GM21529 (cell line): ENCODE measurements around the gene KIDINS220.
"Not testable (repeated sequence)": the region's sequence is repeated elsewhere in the genome, so short reads cannot be mapped to it uniquely, and the experiment has no call there.

Source experiments
- ATAC-seq: cut with Tn5 transposase; IDR thresholded peaks from one replicate; pipeline ENCODE4 v1.9.1; 2021; ENCODE audit not compliant: unreplicated experiment

The KIDINS220 gene

DNA sequence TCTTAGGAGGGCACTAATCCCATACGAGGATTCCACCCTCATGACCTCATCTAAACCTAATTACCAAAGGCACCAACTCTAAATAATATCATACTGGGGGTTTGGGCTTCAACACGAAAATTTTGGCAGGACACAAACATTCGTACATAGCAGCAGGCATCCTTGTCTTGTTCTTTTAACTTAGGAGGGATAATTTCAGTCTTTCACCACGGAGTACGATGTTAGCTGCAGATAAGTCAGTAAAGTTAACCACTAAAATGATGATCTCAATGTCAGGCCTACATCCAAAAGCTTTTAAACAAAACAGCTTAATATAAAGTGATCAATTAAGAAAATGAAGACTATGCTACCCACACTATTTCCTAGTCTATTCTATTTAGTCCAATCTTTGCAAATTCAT, 80.7 kb downstream of the KIDINS220 start:
- ATAC-seq: no peak

DNA sequence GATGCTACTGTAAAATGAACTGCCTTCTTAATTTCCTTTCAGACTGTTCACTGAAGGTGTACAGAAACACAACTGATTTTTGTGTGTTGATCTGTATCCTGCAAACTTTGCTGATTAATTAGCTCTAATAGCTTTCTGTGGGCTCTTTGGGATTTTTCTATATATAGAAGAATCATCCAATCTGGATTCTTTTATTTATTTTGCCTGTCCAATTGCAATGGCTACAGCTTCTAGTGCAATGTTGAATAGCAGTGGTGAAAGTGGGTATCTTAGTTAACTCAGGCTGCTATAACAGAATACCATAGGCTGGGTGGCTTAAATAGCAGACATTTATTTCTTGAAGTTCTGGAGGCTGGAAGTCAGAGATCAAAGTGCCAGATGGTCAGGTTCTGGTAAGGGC, 81.2 kb downstream of the KIDINS220 start:
- ATAC-seq: no peak

DNA sequence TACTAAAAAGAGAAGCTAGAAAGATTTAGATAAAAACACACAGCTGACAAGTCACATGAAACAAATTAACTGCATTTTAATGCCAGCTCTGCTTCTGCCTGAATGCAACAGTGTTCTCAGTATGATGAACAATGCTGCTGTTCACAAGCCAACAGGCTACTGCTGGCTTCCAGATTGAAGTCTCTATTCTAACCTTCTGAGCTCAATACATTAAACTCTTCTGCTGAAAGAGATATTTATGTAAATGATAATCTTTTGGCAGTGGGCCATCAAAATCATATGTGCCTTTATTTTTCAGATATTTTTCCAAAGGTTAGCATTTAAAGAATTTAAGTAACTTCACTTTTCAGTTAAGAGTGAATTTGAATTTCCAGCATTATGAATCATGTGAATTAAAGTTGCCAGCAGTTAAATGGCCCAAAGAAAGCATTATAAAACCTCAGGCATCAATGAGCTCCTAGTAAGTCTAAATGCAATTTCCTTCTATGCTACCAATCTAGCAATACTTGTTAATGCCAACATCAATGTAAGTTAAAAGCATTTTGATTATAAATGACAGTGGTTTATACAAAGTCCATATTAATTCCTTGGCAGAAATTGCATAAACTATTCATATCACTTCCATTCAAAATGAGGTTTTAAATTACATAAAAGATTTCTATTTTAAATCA, 83.2 kb downstream of the KIDINS220 start:
- ATAC-seq: no peak

DNA sequence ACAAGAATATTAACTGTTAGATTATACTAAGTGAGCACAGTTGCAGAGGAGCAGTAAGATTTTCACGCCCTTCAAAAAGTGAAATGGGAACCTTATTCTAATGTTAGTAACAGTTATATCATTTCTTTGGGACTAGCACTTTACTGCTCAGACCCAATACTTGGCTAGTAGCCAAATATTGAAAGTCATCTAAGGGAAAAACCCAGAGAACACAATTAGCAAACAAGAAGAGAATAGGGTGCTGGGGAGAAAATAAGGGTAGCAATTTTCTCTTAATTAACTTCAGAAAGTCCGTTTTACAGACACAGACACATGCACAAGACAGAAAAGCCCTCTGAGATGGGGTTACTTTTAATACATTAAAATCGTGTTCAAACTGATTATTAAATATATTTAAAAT, 83.8 kb downstream of the KIDINS220 start:
- no peak for ATAC-seq

DNA sequence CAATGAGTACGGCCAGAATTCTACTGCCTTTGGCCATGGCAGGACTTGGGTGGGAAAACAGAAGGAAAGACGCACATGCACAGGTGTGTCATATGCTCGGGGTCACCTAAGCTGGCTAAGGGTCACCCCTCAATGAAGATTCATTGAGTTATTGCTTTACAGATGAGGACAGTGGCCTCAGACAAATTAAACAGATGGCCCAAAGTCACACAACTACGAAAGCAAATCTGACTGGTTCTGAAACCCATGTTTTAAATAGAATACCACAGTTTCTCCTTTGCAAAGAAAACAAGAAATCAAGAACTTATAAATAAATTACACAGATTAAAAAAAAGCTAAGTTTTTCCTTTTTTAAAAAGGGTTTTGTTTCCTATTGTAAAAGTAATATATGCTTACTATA, 85.0 kb downstream of the KIDINS220 start:
- ATAC-seq: peak; percentile 66

DNA sequence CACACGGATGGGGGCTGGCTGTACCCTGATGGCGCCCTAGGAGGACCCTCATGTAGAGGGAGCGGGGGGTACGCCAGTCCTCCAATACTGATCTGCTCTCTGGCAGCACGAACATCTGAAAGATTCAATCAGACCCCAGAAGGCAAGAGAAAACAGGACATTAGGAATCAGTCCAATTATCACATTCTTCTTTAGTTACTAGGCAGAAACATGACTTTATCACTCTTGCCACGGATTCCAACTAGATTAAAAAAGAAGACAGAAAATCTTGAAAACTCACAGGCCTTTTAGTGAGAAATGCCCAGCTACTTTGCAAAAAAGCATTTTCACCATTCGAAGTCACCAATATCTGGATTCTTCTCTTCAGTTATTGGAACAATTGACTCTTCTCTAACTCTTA, 87.2 kb downstream of the KIDINS220 start:
- ATAC-seq: no peak

DNA sequence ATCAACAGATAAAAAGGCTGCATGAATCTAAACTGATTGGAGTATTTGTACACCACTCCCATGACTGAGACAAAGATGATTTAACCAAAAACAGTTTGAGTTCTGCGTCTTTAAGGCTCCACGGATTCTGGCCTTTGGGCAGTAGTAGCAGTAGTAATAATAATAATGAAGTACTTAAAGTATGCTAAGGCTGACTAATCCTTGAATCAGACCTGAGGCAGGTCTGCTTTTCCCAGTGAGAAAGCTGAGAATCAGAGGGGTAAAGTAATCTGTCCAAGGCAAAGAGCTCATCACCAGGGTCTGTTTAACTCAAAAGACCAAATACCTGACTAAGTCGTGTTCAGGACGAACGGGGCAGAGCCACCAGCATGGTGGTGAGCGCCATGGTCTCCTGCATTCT, 94.2 kb downstream of the KIDINS220 start:
- no peak for ATAC-seq

DNA sequence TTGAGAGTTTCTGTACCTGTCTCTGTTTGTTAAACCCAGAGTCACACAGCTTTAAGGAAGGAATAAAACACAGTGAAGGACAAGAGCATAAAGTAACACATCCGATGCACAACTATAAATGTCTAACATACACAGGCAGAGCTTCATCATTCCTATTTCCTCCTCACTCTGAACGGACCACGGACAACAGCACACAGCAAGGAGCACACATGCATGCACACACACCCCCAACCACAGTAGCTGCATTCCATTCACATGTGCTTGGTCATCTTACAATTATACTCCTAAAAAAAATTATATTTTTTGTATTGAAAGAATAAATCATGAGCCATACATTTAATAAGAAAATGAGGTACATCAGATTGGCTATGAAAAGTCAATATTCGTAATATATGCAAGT, 97.3 kb downstream of the KIDINS220 start:
- no peak for ATAC-seq

DNA sequence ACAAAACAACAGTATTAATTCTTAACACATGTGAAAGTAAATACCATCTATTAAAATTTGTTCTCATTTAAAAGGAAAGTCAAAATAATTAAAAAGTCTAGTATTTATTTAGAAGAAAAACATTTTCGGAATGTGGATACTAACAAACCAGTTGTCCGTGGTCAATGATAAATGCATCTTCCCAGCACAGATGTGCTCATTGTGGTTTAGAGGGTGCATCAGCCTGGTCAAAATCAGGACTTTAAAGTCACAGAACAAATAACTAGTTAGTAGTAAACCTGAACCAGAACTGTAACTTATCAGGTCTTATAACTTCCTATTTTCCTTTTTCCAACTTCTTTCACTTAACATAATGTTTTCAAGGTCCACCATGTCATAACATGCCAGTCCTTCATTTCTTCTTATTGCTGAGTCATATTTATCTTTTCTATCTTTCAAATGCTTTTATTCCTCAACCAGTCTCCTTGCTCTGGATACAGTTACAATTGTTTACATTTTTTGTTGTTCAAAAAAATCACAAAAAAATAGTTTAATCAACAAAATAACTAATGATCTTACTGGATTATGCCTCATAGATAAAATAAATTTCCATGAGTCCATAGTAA, 99.7 kb downstream of the KIDINS220 start:
- no peak for ATAC-seq

DNA sequence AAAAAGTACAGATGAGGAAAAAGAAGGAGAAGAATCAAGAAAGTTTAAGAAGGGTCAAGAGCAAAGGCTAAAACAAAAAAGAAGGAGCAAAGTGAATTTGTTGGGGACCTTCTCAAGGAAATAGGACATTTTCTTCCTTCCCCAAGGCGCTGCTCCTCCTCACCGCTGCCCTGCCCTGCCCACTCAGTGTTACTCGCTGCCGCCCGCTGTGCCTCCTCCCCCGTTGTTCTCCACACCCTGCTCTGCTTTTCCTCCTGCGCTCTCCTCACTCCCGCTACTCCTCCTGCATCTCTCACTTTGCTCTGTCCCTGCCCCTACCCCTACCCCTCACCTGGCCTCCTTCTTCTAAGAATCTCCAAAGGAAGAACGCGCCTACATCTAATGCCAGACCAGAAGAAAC, 104.8 kb downstream of the KIDINS220 start:
- no peak for ATAC-seq

DNA sequence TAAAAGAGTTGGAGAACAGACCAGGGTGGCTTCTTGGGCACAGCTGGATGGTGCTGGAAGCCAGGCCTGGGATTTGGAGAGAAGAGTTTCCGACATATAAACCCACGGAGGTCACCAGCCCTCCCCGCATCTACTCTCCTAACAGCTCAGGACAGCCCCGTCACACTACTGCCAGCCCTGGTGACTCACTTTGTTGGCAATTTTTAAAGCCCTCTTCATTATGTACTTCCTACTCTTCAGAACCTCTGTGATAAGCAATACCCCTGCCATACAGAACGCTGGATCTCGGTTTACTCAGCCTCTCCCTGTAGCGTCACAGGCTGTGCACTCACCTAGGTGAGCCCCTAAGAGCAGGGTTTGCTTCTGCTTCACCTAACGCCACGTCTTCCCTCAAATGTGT, 107.5 kb downstream of the KIDINS220 start:
- no peak for ATAC-seq

DNA sequence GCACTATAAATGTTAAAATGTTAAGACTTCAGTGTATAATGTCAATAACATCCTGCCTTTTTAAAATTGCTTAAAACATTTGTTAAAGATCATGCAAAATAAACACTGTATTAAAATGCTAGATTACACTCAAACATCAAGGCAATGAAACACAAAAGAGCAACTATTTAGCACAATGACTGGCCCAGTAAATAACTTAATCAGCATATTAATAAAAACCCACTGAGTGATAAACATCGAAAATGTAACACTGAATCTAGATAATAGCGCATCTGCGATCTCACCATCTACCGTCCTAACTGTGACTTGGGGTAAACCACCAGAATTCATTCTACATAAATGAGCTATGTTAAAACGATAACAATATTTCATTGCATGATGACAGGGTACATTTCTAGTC, 108.3 kb downstream of the KIDINS220 start:
- ATAC-seq: not testable (repeated sequence)

DNA sequence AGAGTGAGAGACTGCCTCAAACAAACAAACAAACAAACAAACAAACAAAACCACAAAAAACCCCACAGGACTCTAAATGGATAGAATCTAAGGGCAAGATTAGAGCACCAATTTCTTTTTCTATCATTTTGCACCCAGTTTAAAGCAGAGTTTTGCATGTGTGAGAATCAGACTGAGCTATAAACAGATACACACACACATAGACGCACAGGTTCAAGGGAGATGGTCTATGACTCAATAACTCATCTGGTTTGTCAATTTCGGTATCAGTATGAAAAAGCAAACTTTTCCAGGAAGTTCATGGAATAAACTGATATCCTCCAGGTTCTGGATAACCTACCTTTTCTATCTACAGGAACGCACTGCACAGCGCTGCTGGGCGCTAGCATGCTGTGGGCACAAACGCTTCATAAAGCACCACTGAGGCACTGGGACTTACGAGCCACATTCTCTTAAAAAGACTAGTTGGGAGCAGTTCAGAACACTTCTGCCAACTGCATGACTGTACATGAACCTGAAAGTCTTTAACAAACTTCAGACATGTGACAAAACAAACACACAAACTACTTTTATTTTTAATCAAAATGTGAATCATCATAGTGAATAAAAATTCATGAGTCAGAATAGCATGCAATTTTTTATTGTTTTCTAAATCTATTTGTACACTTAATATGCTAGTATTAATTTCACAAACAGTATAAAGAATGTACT, 109.0 kb downstream of the KIDINS220 start:
- ATAC-seq: no peak

DNA sequence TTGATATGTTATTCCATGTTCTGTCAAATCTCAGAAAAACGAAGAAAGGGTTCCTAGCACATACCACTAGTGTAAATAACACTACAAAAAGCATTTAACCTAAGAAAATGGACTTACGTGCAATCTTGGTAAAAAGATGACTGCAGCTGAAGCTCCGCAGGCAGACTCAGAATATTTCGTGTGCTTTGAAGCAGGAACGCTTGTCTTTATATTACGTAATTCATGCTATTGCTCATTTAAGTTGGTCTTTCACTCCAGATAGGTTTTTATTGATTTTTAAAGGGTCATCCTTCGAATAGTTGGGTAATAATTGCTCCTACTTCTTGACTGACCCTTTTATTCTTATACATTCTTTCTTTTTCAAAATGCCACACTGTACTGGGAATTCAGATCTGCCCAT, 111.6 kb downstream of the KIDINS220 start:
- ATAC-seq: no peak

DNA sequence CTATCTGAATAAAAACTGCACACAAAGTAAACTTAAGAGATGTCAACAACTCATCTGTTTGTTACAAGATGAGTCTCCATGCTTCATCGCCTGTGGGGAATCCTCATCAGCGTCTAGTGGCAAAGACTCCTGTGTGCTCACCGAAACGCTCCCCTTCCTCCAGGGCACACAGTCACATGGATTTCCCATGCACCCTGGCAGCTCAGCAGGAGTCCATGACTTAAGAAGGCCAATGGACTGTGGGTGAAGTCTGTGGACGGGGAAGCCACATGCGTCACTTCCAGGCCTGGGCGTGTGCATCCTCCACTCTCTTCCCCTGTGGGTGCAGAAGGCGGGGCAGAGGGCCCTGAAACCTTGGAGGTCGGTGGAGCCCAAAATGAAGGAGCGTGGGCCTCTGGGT, 114.4 kb downstream of the KIDINS220 start:
- no peak for ATAC-seq

DNA sequence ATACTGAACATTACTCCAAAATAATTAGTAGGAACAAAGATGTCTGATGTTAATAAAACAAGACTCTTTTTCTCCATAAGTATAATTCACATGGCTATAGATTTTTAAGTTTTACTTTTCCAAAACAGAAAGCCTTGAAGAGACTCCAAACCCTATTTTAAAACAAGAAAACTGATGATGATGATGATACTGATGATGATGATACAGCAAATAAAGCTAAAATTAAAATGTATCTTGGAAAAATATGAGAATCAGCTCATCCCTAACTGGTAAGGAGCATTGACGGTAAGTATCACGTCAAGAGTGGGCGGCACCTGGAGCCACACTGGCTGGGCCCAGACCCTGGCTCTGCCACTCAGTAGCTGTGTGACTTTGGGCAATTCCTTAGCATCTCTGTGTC, 116.0 kb downstream of the KIDINS220 start:
- no peak for ATAC-seq

DNA sequence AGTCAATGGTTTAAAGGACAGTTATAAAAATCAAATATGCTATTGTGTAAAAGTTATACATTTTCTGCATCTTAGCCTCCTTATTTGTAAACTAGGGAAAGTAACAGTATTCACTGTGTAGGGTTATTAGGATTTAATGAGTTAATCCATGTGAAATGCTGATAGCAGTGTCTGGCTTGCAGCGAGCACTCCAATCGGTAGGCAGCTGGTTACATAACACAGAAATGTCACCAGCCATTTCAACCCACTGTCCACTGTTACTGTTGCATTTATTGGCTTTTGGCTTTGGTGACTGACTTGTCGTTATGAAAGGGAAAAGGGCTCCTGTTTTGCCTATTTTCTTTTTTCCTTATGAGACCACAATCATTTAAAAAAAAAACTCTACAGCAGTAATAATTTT, 116.7 kb downstream of the KIDINS220 start:
- no peak for ATAC-seq

DNA sequence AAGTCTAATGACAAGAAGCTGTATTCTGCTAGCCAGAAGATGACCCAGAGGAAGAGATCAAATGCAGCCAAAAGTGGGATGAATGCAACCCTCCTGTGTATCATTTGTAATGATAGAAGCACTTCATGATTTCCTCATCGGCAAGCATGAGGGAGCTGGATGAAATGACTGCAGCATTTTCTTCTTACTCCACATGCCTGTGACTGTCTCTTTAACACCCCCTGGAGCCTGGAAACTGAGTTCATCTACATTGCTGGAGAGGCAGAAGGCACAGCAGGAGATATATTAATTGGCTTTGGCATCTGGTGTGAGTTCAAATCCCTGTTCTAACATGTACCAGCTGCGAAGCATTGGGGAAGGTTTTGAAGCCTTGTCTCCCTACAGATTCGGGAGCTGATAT, 117.9 kb downstream of the KIDINS220 start:
- ATAC-seq: no peak

DNA sequence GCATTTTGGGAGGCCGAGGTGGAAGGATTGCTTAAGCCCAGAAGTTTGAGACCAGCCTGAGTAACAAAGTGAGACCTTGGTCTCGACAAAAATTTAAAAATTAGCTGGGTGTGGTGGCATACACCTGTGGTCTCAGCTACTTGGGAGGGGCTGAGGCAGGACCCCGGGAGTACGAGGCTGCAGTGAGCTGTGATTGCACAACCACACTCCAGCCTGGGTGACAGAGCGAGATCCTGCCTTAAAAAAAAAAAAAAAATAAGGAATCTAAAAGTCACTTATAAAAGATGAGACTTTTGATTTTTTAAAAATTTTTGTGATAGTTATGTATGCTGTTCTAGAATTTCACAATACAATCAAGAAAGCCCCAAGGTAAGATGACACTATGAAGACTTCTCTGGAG, 122.4 kb downstream of the KIDINS220 start:
- no peak for ATAC-seq

DNA sequence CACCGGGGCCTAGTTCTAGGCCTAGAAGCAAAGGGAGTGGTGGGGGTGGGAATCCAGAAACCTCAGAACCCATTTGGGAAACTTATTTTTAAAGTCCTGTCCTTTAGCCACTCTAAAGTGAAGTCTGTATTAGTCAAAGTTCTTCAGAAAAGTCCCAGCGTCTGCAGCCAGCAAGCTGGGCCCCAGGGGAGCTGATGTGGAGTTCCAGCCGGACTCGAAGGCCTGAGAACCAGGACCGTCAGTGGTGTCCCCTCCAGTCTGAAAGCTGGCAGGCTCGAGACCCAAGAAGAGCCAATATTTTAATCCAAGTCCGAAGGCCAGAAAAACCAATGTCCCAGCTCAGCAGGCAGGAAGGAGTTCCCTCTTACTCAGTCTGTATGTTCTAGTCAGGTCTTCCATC, 123.1 kb downstream of the KIDINS220 start:
- no peak for ATAC-seq

DNA sequence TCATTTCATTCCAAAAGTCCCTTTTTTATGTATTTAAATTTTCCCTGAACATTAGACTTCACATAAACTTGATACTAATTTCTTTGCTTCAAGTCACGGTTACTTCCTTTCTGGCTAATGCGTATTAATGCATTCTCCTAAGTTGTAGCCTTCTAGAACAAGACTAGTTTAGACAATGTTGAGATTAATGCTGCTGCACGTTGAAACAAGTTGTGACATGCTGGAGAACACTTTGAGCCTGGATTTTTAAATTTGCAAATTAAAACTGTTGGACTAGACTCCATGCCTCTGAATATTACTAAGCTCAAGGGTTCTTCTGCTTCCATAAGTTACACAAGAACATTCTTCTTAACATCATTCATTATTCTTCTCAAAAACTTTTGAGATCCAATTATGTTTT, 126.5 kb downstream of the KIDINS220 start:
- ATAC-seq: no peak

DNA sequence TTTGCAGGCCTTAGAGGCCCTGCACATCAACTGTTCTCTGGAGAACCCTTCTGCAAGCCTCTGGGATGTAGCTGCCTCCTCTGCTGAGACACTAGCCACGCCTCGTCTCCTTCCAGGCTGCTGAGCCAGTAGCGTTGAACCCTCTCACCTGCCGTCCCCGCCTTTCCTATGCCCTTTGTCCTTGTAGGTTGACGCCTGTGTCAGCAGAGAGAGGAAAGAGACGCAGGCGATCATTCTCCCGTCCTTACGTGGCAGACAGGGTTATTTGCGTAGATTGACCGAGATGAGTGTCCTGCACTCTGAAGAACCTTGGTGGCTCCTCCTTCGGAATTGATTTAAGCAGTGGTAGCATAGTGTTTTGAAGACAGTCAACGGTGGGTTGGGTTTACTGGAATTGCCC, 127.8 kb downstream of the KIDINS220 start:
- no peak for ATAC-seq

DNA sequence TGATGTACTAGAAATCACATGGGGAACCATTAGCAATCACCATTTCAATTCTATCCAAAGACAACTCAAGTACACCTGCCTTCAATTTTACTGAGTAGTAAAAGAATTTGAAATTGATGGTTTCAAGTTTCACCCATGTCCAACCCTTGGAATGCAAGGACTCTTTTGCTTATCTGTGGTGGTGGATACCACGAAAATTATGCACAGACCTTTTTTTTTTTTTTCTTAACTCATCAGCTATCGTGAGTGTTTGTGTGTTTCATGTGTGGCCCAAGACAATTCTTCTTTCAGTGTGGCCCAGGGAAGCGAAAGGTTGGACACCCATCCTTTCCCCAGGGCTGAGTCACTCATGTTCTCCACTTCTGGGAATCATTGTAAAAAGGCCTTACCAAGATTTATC, 132.5 kb downstream of the KIDINS220 start:
- no peak for ATAC-seq
